GM18499 (cell line): ENCODE measurements around the gene TBL1XR1.
A peak's percentile ranks its signal among the peaks of the same experiment; 100 is the strongest.
"Not testable (repeated sequence)": the region's sequence is repeated elsewhere in the genome, so short reads cannot be mapped to it uniquely, and the experiment has no call there.

ENCODE experiments used
- ATAC-seq: cut with Tn5 transposase; IDR thresholded peaks from one replicate; pipeline ENCODE4 v1.9.1; 2021; ENCODE audit warnings: moderate number of reproducible peaks; ENCODE audit not compliant: insufficient read depth, unreplicated experiment

The TBL1XR1 gene

GRCh38 chr3:177146646-177147045 lies 50.6 kb downstream of the TBL1XR1 start:
- no peak for ATAC-seq

GRCh38 chr3:177145954-177146353 lies 51.3 kb downstream of the TBL1XR1 start:
- no peak for ATAC-seq

- ATAC-seq = no peak
These were observed 51.9 kb downstream of the TBL1XR1 start for GRCh38 chr3:177145381-177145780.

- ATAC-seq = peak; percentile 56
These were observed 52.4 kb downstream of the TBL1XR1 start for GRCh38 chr3:177144922-177145321.

GRCh38 chr3:177141899-177142646 lies 55.2 kb downstream of the TBL1XR1 start:
- ATAC-seq = no peak

GRCh38 chr3:177141471-177141870 lies 55.8 kb downstream of the TBL1XR1 start:
- no peak for ATAC-seq

GRCh38 chr3:177139220-177139619 lies 58.1 kb downstream of the TBL1XR1 start:
- not testable (repeated sequence) for ATAC-seq

- no peak for ATAC-seq
These were observed 59.2 kb downstream of the TBL1XR1 start for GRCh38 chr3:177137774-177138705.

- ATAC-seq = no peak
These were observed 60.5 kb downstream of the TBL1XR1 start for GRCh38 chr3:177136741-177137140.

- ATAC-seq = no peak
These were observed 61.3 kb downstream of the TBL1XR1 start for GRCh38 chr3:177135841-177136492.

GRCh38 chr3:177134816-177135210 lies 62.5 kb downstream of the TBL1XR1 start:
- ATAC-seq = no peak

GRCh38 chr3:177133860-177134815 lies 63.1 kb downstream of the TBL1XR1 start:
- no peak for ATAC-seq

GRCh38 chr3:177131927-177132636 lies 65.2 kb downstream of the TBL1XR1 start:
- no peak for ATAC-seq

- no peak for ATAC-seq
These were observed 70.3 kb downstream of the TBL1XR1 start for GRCh38 chr3:177127008-177127407.

GRCh38 chr3:177126015-177126773 lies 71.1 kb downstream of the TBL1XR1 start:
- no peak for ATAC-seq

GRCh38 chr3:177124882-177125281 lies 72.4 kb downstream of the TBL1XR1 start:
- ATAC-seq = no peak

GRCh38 chr3:177123822-177124221 lies 73.5 kb downstream of the TBL1XR1 start:
- no peak for ATAC-seq

GRCh38 chr3:177122183-177122856 lies 75.0 kb downstream of the TBL1XR1 start:
- no peak for ATAC-seq
